Measurements from ENCODE around the gene GNA12.

DNA sequence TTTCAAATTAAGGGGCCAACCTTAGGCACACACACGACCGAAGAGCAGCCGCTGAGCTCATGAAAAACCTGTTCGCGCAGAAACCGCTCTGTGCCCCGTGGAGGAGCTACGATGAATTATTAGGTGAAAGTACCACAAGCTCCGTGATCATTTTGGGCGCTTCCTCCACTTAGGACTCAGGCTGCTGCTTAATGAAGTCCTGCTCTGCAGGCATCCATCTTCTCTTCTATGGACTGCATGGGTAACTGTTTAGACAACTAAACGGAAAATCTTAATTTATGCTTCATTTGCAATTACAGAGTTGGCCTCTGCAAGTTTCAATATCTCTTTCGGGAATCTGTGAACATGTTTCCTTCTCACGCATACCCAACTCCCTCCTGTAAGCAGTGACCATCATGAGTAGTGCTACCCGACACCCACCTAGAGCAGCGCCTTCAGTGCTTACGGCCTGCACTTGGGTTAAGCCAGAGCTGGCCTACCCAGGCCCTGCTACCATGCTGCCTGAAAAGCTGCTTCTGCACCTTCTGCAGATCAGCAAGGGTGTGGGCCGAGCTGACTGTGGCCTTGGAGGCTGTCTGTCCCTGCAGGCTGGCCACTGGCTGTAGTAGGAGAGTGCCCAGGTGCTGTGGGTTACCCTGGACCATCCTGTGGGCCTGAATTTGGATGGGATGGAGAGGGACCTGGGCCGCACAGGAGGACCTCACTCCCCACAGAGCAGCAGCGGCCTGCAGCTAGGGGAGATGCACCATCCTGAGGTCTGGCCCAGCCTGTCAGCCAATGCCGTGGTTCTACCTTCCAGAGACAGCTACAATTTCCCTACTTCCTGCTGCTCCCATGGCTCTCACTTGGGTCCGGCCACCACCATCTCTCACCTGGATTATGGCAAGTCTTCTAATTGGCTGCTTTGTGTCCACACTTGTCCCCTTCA lies 36.0 kb downstream of the GNA12 start:
- TF ChIP-seq, protein P1, sequence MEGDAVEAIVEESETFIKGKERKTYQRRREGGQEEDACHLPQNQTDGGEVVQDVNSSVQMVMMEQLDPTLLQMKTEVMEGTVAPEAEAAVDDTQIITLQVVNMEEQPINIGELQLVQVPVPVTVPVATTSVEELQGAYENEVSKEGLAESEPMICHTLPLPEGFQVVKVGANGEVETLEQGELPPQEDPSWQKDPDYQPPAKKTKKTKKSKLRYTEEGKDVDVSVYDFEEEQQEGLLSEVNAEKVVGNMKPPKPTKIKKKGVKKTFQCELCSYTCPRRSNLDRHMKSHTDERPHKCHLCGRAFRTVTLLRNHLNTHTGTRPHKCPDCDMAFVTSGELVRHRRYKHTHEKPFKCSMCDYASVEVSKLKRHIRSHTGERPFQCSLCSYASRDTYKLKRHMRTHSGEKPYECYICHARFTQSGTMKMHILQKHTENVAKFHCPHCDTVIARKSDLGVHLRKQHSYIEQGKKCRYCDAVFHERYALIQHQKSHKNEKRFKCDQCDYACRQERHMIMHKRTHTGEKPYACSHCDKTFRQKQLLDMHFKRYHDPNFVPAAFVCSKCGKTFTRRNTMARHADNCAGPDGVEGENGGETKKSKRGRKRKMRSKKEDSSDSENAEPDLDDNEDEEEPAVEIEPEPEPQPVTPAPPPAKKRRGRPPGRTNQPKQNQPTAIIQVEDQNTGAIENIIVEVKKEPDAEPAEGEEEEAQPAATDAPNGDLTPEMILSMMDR (IDR thresholded peaks at IDR 0.05; ENCODE audit: low read length) = no peak
- no peak for TF ChIP-seq EZH2 (optimal IDR thresholded peaks at IDR 0.05; ENCODE audit: low read depth, low read length)

All from MM.1S (cell line).